Measurements from ENCODE around the gene KANSL1. TPM values are rescaled to one million over a fixed set of nuclear protein-coding genes. Genes with fewer than 3 reads are reported as not detected.

KANSL1 gene
- total and polyA plus RNA-seq, 2 of the 4 experiments (the other 2 are of a cell fraction), result 19.1 to 49.6 TPM

- no peak overlapping the region for H2BK20ac ChIP-seq (ENCODE audit: low read depth, low read length)
- WGBS, 2 experiments (ENCODE audit: extremely low coverage in 2 of 2, insufficient read length in 1 of 2), result no CpG with 5 or more reads among the region's 8 CpGs
- no peak overlapping the region for H3K14ac ChIP-seq (replicated peaks; ENCODE audit: low read depth, low read length)
- peak overlapping the region; percentile 73; the same call in 1 of the 2 replicates for H2AK5ac ChIP-seq (ENCODE audit: low read depth, low read length)
- H3K4ac ChIP-seq (ENCODE audit: low read depth, low read length), result no peak overlapping the region
- H2BK120ac ChIP-seq (ENCODE audit: low read depth, low read length), result no peak overlapping the region
- H2AK9ac ChIP-seq (replicated peaks; ENCODE audit: low read depth, low read length, poor library complexity), result no peak overlapping the region
- no peak overlapping the region for H4K5ac ChIP-seq (ENCODE audit: low read depth, low read length)
- ChIA-PET POLR2A (ENCODE audit: unreplicated experiment) (no interaction called here), CTCF (interaction anchor here (0.6 kb wide), 1 partner anchor 101 kb away, joined by 3 read pairs; no protein-coding TSS in a partner anchor)
- peaks cover 10 to 88% of the 10 kb centered on the region in 2 experiments; a peak in 3 of 4 replicates for H3K79me1 ChIP-seq (ENCODE audit: low read depth in 1 of 2, low read length in 2 of 2)
- H4K8ac ChIP-seq (ENCODE audit: low read depth in 2 of 2, low read length in 2 of 2), result no peak overlapping the region
- H4K91ac ChIP-seq (ENCODE audit: insufficient read depth, low read depth, low read length), result no peak overlapping the region
- no peak overlapping the region for H3K4me3 ChIP-seq (ENCODE audit: insufficient read depth, low read depth, low read length)
- H3K18ac ChIP-seq (ENCODE audit: low read depth, low read length), result no peak overlapping the region
- peak overlapping the region; percentile 30; the same call in 1 of the 2 replicates for H3K23ac ChIP-seq (ENCODE audit: low read depth, low read length)
- no TSS peak for BruUV-seq (replicated peaks)
- peaks cover 22% of the 10 kb centered on the region for H3K9me1 ChIP-seq (ENCODE audit: insufficient read depth, low read length)
- intact Hi-C loops (cut with micrococcal nuclease) (no loop called here), in situ Hi-C loops (cut with MboI; ENCODE audit: low sequenced_read_pairs) (no loop called here), dilution Hi-C loops (cut with HindIII; ENCODE audit: low sequenced_read_pairs, unreplicated experiment) (no loop called here)
- no peaks in the 10 kb centered on the region for H3K27me3 ChIP-seq (ENCODE audit: control insufficient read depth, insufficient read depth, low read length)
- no peak overlapping the region for H3K56ac ChIP-seq (ENCODE audit: extremely low read depth, insufficient read depth, low read length)
- H3K27ac ChIP-seq (ENCODE audit: insufficient read depth, low read length), result no peak overlapping the region
- H2BK5ac ChIP-seq (ENCODE audit: low read depth, low read length, poor library complexity, severe bottlenecking), result peak overlapping the region; percentile 34
- no peaks in the 10 kb centered on the region for H3K9me3 ChIP-seq (ENCODE audit: control insufficient read depth, insufficient read depth, low read length)
- H2BK15ac ChIP-seq (ENCODE audit: low read depth, low read length), result no peak overlapping the region
- DNase-seq (no peak), ATAC-seq (ENCODE audit: low read depth) (no peak)
- TF ChIP-seq CHD1 (IDR thresholded peaks at IDR 0.05; ENCODE audit: low read depth, low read length) (no peak), NFE2L2 (IDR thresholded peaks at IDR 0.05; ENCODE audit: low read depth, low read length) (no peak), ELK1 (IDR thresholded peaks at IDR 0.05; ENCODE audit: borderline replicate concordance, low read depth, low read length) (no peak), CEBPB (IDR thresholded peaks at IDR 0.05; ENCODE audit: low read depth, low read length) (no peak), FOS (IDR thresholded peaks at IDR 0.05; ENCODE audit: low read depth, low read length) (no peak), MAZ (IDR thresholded peaks at IDR 0.05; ENCODE audit: borderline replicate concordance, low read depth, low read length) (no peak), BHLHE40 (IDR thresholded peaks at IDR 0.05; ENCODE audit: low read depth, low read length) (no peak), MXI1 (IDR thresholded peaks at IDR 0.05; ENCODE audit: borderline replicate concordance, low read depth, low read length) (no peak), SMC3 (IDR thresholded peaks at IDR 0.05; ENCODE audit: low read depth, low read length) (no peak)
- H3K4me1 ChIP-seq (ENCODE audit: control insufficient read depth, insufficient read depth, low read length), result peaks cover 22% of the 10 kb centered on the region
- H3K4me2 ChIP-seq (ENCODE audit: low read depth, low read length), result no peak overlapping the region
- peaks cover 95% of the 10 kb centered on the region for H4K20me1 ChIP-seq (ENCODE audit: insufficient read depth, low read length)
- H3K36me3 ChIP-seq (ENCODE audit: control insufficient read depth, insufficient read depth, low read length), result no peaks in the 10 kb centered on the region
- H3K9ac ChIP-seq (ENCODE audit: low read depth, low read length), result no peak overlapping the region
- no peak overlapping the region for H2AFZ ChIP-seq (replicated peaks; ENCODE audit: low read length, poor library complexity)
Observed at GRCh38 chr17:46160169-46160568, 33.1 kb downstream of the KANSL1 start.

Data from IMR-90 (cell line).